NAMALWA (cell line): ENCODE results near the gene SENP7.
"Not testable (repeated sequence)": the region's sequence is repeated elsewhere in the genome, so short reads cannot be mapped to it uniquely, and the experiment has no call there.

Experiments used
- DNase-seq: peaks from one replicate; pipeline ENCODE4 v3.0.0-alpha.2; 2015; ENCODE audit warnings: low spot score

Gene SENP7

GRCh38 chr3:101438641-101439040, 74.4 kb downstream of the SENP7 start:
- DNase-seq: not testable (repeated sequence)

- no peak for DNase-seq
Measured at GRCh38 chr3:101433652-101434051, 79.4 kb downstream of the SENP7 start.

GRCh38 chr3:101423984-101424888, 88.8 kb downstream of the SENP7 start:
- no peak for DNase-seq

GRCh38 chr3:101418851-101419250, 94.2 kb downstream of the SENP7 start:
- no peak for DNase-seq

- no peak for DNase-seq
Measured at GRCh38 chr3:101414121-101414520, 98.9 kb downstream of the SENP7 start.

- DNase-seq: no peak
Measured at GRCh38 chr3:101413656-101414055, 99.4 kb downstream of the SENP7 start.

GRCh38 chr3:101391413-101391950, 121.5 kb downstream of the SENP7 start:
- DNase-seq: no peak

- no peak for DNase-seq
Measured at GRCh38 chr3:101388706-101389105, 124.3 kb downstream of the SENP7 start.

- no peak for DNase-seq
Measured at GRCh38 chr3:101387351-101387750, 125.7 kb downstream of the SENP7 start.

- no peak for DNase-seq
Measured at GRCh38 chr3:101384426-101384825, 128.6 kb downstream of the SENP7 start.

GRCh38 chr3:101383656-101384055, 129.4 kb downstream of the SENP7 start:
- DNase-seq: no peak

GRCh38 chr3:101383156-101383575, 129.8 kb downstream of the SENP7 start:
- no peak for DNase-seq

GRCh38 chr3:101381809-101382208, 131.2 kb downstream of the SENP7 start:
- peak; percentile 62 for DNase-seq

GRCh38 chr3:101379658-101380376, 133.2 kb downstream of the SENP7 start:
- peak; percentile 61 for DNase-seq

GRCh38 chr3:101377796-101378195, 135.2 kb downstream of the SENP7 start:
- no peak for DNase-seq

- no peak for DNase-seq
Measured at GRCh38 chr3:101377209-101377608, 135.8 kb downstream of the SENP7 start.

- DNase-seq: no peak
Measured at GRCh38 chr3:101375586-101375985, 137.4 kb downstream of the SENP7 start.

GRCh38 chr3:101362406-101362805, 150.6 kb downstream of the SENP7 start:
- no peak for DNase-seq

GRCh38 chr3:101351829-101352228, 161.2 kb downstream of the SENP7 start:
- DNase-seq: no peak

GRCh38 chr3:101340591-101340990, 172.4 kb downstream of the SENP7 start:
- no peak for DNase-seq

- no peak for DNase-seq
Measured at GRCh38 chr3:101333883-101334282, 179.1 kb downstream of the SENP7 start.

GRCh38 chr3:101329016-101329673, 183.9 kb downstream of the SENP7 start:
- DNase-seq: no peak
